Omental fat pad (tissue), 4 donors: ENCODE data around the gene BCR. TPM values are rescaled to one million over a fixed set of nuclear protein-coding genes. Genes with fewer than 3 reads are reported as not detected.
A peak's percentile ranks its signal among the peaks of the same experiment; 100 is the strongest.

ENCODE experiments used
- ATAC-seq: fragments of 150-250 bp; one replicate; pipeline ENCODE4 v1.9.1; 2016; ENCODE audit warnings: mild to moderate bottlenecking, moderate library complexity; ENCODE audit not compliant: low FRiP score
- DNase-seq: peaks from one replicate; pipeline ENCODE4 v3.0.0-alpha.2; 2019; ENCODE audit warnings: low spot score
- CTCF ChIP-seq, 3 donors: fragments of 450-650 bp; IDR thresholded peaks; one replicate each; pipeline ENCODE4 v1.5.1; 2016 to 2017; ENCODE audit warnings: antibody characterized with exemption in 3 of 3, mild to moderate bottlenecking in 3 of 3, moderate library complexity in 2 of 3
- total RNA-seq, 4 donors: library from RNA; depleted of rRNA; stranded (reverse); fragments of >200 nt; gene quantifications; one replicate each; pipeline ENCODE4 v1.1.0, GENCODE V29; 2016

The BCR gene
- total RNA-seq, 4 donors from 2014 or later, result 34.8 to 128 (median 51.4) TPM

- DNase-seq, result no peak
- no peak for TF ChIP-seq CTCF (IDR thresholded peaks at IDR 0.05)
- ATAC-seq, result peak; percentile 30
Observed at GRCh38 chr22:23205339-23206049, 25.2 kb downstream of the BCR start.

GRCh38 chr22:23206915-23207314, 26.6 kb downstream of the BCR start:
- ATAC-seq (no peak), DNase-seq (no peak)
- no peak for TF ChIP-seq CTCF (IDR thresholded peaks at IDR 0.05)

- no peak for DNase-seq
- TF ChIP-seq CTCF (IDR thresholded peaks at IDR 0.05), result no peak
- no peak for ATAC-seq
Observed at GRCh38 chr22:23207729-23208393, 27.6 kb downstream of the BCR start.

GRCh38 chr22:23210428-23211170, 30.3 kb downstream of the BCR start:
- DNase-seq (no peak), ATAC-seq (no peak)
- no peak for TF ChIP-seq CTCF (IDR thresholded peaks at IDR 0.05)

- no peak for ATAC-seq
- no peak for DNase-seq
- TF ChIP-seq CTCF (IDR thresholded peaks at IDR 0.05), result no peak
Observed at GRCh38 chr22:23211622-23212021, 31.3 kb downstream of the BCR start.

GRCh38 chr22:23212061-23213021, 32.0 kb downstream of the BCR start:
- no peak for TF ChIP-seq CTCF (IDR thresholded peaks at IDR 0.05)
- no peak for ATAC-seq
- DNase-seq, result no peak
